Measurements from ENCODE around the gene SPATS2L. TPM values are rescaled to one million over a fixed set of nuclear protein-coding genes. Genes with fewer than 3 reads are reported as not detected.

Gene SPATS2L, protein sequence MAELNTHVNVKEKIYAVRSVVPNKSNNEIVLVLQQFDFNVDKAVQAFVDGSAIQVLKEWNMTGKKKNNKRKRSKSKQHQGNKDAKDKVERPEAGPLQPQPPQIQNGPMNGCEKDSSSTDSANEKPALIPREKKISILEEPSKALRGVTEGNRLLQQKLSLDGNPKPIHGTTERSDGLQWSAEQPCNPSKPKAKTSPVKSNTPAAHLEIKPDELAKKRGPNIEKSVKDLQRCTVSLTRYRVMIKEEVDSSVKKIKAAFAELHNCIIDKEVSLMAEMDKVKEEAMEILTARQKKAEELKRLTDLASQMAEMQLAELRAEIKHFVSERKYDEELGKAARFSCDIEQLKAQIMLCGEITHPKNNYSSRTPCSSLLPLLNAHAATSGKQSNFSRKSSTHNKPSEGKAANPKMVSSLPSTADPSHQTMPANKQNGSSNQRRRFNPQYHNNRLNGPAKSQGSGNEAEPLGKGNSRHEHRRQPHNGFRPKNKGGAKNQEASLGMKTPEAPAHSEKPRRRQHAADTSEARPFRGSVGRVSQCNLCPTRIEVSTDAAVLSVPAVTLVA
- 100 to 1,000 TPM in 3 of 4 donors, 10 to 100 TPM in 1; 99.0 to 142 (median 124) TPM for total RNA-seq

DNA sequence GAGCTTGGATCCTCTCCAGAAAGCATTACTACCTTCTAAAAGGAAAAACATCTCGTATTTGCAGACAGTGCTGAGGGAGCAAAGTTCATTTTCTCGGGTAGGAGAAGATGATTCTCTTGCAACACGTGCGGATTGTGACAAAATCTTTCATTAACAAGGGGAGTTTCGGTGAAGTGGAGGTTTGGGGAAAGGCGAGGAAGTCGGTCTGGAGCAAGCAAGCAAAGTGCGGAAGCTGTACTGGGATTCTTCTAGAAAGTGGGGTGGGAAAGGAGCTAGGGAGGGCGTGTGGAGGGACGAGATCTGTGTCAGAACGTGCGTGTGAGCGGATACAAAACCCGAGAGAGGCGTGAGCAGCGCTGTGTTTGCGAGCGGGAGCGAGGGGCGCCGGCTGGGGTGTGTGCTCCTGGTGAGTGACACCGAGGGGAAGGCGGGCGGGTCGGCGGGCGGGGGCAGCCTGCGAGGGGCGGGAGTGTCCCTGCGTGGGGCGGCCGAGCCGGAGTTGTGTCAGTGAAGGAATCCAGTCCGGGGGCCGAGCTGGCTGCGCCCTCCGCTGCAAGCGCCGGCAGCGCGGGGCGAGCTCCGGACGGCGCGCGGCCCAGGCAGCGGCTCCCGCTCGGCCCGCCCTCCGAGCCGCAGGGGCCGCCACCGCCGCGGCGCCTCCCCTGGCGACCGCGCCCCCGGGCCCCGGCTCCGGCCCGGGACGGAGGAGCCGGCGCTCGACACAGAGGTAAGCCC lies at the start of gene SPATS2L:
SPATS2L (plus strand) TSS at position 498 of the 735 bp plus-strand sequence. CDS start 82,552 bp downstream, outside the sequence.
- no peaks in the 10 kb centered on the region for H3K36me3 ChIP-seq
- H3K4me3 ChIP-seq = peak within 1 kb of the TSS; percentile 65 to 94 (median 72)
- H3K27ac ChIP-seq = peak within 1 kb of the TSS; percentile 78 to 98 (median 90)
- no peaks in the 10 kb centered on the region for H3K9me3 ChIP-seq
- DNase-seq = peak; percentile 33 to 85 (median 83)
- peak in 1 of 2 donors; percentile 60 for TF ChIP-seq POLR2A (IDR thresholded peaks at IDR 0.05)
- TF ChIP-seq, protein P1, sequence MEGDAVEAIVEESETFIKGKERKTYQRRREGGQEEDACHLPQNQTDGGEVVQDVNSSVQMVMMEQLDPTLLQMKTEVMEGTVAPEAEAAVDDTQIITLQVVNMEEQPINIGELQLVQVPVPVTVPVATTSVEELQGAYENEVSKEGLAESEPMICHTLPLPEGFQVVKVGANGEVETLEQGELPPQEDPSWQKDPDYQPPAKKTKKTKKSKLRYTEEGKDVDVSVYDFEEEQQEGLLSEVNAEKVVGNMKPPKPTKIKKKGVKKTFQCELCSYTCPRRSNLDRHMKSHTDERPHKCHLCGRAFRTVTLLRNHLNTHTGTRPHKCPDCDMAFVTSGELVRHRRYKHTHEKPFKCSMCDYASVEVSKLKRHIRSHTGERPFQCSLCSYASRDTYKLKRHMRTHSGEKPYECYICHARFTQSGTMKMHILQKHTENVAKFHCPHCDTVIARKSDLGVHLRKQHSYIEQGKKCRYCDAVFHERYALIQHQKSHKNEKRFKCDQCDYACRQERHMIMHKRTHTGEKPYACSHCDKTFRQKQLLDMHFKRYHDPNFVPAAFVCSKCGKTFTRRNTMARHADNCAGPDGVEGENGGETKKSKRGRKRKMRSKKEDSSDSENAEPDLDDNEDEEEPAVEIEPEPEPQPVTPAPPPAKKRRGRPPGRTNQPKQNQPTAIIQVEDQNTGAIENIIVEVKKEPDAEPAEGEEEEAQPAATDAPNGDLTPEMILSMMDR (IDR thresholded peaks at IDR 0.05) = no peak
- no peaks in the 10 kb centered on the region for H3K27me3 ChIP-seq
- H3K4me1 ChIP-seq = peaks cover 0 to 19% (median 2%) of the 10 kb centered on the region in 4 donors

DNA sequence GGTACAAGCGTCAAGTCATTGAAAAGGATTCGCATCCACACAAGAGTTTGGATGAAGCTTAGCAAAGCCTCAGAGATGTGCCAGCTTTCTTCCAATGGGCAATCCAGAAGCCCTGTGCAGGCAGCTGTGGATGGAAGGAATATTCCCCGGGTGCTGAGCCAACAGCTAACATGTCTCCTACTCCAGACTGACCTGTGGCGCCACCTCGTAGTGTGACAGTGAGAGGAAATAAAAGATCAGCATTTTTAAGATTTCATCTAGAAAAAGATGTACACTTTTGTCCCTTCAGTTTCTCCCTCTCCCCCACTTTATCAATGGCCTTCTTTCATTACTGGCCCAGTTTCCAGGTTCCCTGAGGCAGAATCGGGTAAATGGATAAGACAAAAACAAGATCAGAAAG lies 48.9 kb upstream of the SPATS2L start:
- Histone ChIP-seq H3K9me3 (no peaks in the 10 kb centered on the region), H3K27ac (no peak overlapping the region), H3K27me3 (no peaks in the 10 kb centered on the region), H3K36me3 (no peaks in the 10 kb centered on the region), H3K4me1 (no peaks in the 10 kb centered on the region), H3K4me3 (no peak overlapping the region)
- TF ChIP-seq, protein P1 (IDR thresholded peaks at IDR 0.05) = no peak
- TF ChIP-seq POLR2A (IDR thresholded peaks at IDR 0.05) = no peak
- no peak for DNase-seq

DNA sequence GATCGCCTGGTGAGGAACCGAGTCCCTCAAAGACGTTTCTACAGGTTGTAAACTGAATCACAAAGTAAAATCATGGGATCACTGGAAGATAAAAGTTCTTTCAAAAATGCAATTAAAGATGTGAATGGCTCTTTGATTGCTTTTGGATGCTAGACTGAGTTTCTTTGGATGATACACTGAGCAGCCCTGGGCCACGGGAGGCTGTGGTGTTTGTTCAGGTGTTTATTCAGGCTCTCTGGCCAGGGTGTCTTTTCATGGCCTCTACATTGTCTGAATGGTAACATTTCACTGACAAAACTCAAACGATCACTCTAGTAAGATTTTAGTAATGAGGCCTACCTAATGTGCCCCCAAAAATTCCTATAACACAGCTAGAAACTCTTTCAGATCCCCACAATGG lies 48.4 kb upstream of the SPATS2L start:
- Histone ChIP-seq H3K36me3 (no peaks in the 10 kb centered on the region), H3K27ac (no peak overlapping the region), H3K27me3 (no peaks in the 10 kb centered on the region), H3K4me3 (no peak overlapping the region), H3K9me3 (no peaks in the 10 kb centered on the region), H3K4me1 (no peaks in the 10 kb centered on the region)
- TF ChIP-seq, protein P1 (IDR thresholded peaks at IDR 0.05) = no peak
- TF ChIP-seq POLR2A (IDR thresholded peaks at IDR 0.05) = no peak
- no peak for DNase-seq

GRCh38 chr2:200258881-200259576 lies 47.5 kb upstream of the SPATS2L start:
- no peak overlapping the region for H3K27ac ChIP-seq
- H3K9me3 ChIP-seq = no peaks in the 10 kb centered on the region
- no peaks in the 10 kb centered on the region for H3K4me1 ChIP-seq
- TF ChIP-seq, protein P1 (IDR thresholded peaks at IDR 0.05) = no peak
- TF ChIP-seq POLR2A (IDR thresholded peaks at IDR 0.05) = no peak
- H3K4me3 ChIP-seq = no peak overlapping the region
- H3K27me3 ChIP-seq = no peaks in the 10 kb centered on the region
- no peak for DNase-seq
- no peaks in the 10 kb centered on the region for H3K36me3 ChIP-seq

- Histone ChIP-seq H3K27ac (no peak overlapping the region), H3K9me3 (no peaks in the 10 kb centered on the region), H3K4me3 (no peak overlapping the region), H3K27me3 (no peaks in the 10 kb centered on the region), H3K4me1 (no peaks in the 10 kb centered on the region), H3K36me3 (no peaks in the 10 kb centered on the region)
- TF ChIP-seq, protein P1 (IDR thresholded peaks at IDR 0.05) = no peak
- no peak for TF ChIP-seq POLR2A (IDR thresholded peaks at IDR 0.05)
- no peak for DNase-seq
These were observed 46.9 kb upstream of the SPATS2L start for GRCh38 chr2:200259577-200259957.
